Naive thymus-derived CD4-positive, alpha-beta T cell (primary cell): ENCODE measurements around the gene ZNF492. TPM values are rescaled to one million over a fixed set of nuclear protein-coding genes. Genes with fewer than 3 reads are reported as not detected.
"Not testable (repeated sequence)": the region's sequence is repeated elsewhere in the genome, so short reads cannot be mapped to it uniquely, and the experiment has no call there.

Source experiments
- ATAC-seq: fragments of 150-1000 bp; cut with Tn5 transposase; 2 replicates; pipeline ENCODE4 v1.10.0; 2021; ENCODE audit warnings: mild to moderate bottlenecking, moderate library complexity
- CTCF ChIA-PET: fragments of 350-600 bp; sonication (Branson Sonifier 250); formaldehyde crosslinking; loops from one replicate; lab custom pipeline; 2021; ENCODE audit warnings: antibody characterized with exemption; lab: Charles Lee
- POLR2A ChIA-PET: fragments of 350-600 bp; sonication (Branson Sonifier 250); formaldehyde crosslinking; loops from one replicate; lab custom pipeline; 2021; ENCODE audit warnings: antibody characterized with exemption, inconsistent platforms; lab: Charles Lee
- DNase-seq, 9 donors: peaks; one replicate each; pipeline versions ENCODE4 v3.0.0 to v3.0.0-alpha.2; 2020 to 2022; ENCODE audit warnings: mixed read lengths in 1 of 9
- H3K27ac ChIP-seq: one replicate; pipeline ENCODE4 v1.7.0; 2013; ENCODE audit warnings: mild to moderate bottlenecking, low read depth, low read length, moderate library complexity
- H3K27me3 ChIP-seq, 2 donors: one replicate each; pipeline ENCODE4 v1.7.0; 2013; ENCODE audit warnings: low read length in 2 of 2, mild to moderate bottlenecking in 2 of 2, moderate library complexity in 2 of 2; ENCODE audit not compliant: control insufficient read depth in 2 of 2, insufficient read depth in 2 of 2
- H3K36me3 ChIP-seq, 3 experiments: 1 replicate in 2 of 3; 2 replicates in 1 of 3; pipeline ENCODE4 v1.7.0; 2013; ENCODE audit warnings: low read length in 3 of 3, mild to moderate bottlenecking in 3 of 3, moderate library complexity in 1 of 3; ENCODE audit not compliant: insufficient read depth in 3 of 3, control insufficient read depth in 2 of 3
- H3K4me1 ChIP-seq, 2 donors: one replicate each; pipeline ENCODE4 v1.7.0; 2013; ENCODE audit warnings: low read length in 2 of 2, mild to moderate bottlenecking in 2 of 2, moderate library complexity in 1 of 2; ENCODE audit not compliant: control insufficient read depth in 2 of 2, insufficient read depth in 2 of 2
- H3K4me3 ChIP-seq: 2 replicates; pipeline ENCODE4 v1.7.0; 2013; ENCODE audit warnings: mild to moderate bottlenecking, low read length
- H3K9me3 ChIP-seq, 3 experiments: 1 replicate in 2 of 3; 2 replicates in 1 of 3; pipeline ENCODE4 v1.7.0; 2013; ENCODE audit warnings: low read length in 3 of 3; ENCODE audit not compliant: control insufficient read depth in 2 of 3
- H3K27ac Mint-ChIP-seq, 9 donors: one replicate each; pipeline ENCODE4 v1.8.0; 2020 to 2022; ENCODE audit warnings: mixed read lengths in 9 of 9, mild to moderate bottlenecking in 8 of 9, moderate library complexity in 5 of 9, inconsistent platforms in 2 of 9
- H3K27me3 Mint-ChIP-seq, 5 donors: one replicate each; pipeline ENCODE4 v1.8.0; 2021 to 2022; ENCODE audit warnings: mixed read lengths in 5 of 5, mild to moderate bottlenecking in 1 of 5
- H3K36me3 Mint-ChIP-seq, 5 donors: one replicate each; pipeline ENCODE4 v1.8.0; 2020 to 2022; ENCODE audit warnings: mixed read lengths in 5 of 5, mild to moderate bottlenecking in 3 of 5, inconsistent platforms in 1 of 5
- H3K4me1 Mint-ChIP-seq, 7 donors: one replicate each; pipeline ENCODE4 v1.8.0; 2020 to 2022; ENCODE audit warnings: mixed read lengths in 7 of 7, mild to moderate bottlenecking in 3 of 7, inconsistent platforms in 1 of 7
- H3K4me3 Mint-ChIP-seq, 10 donors: one replicate each; pipeline ENCODE4 v1.8.0; 2020 to 2022; ENCODE audit warnings: mild to moderate bottlenecking in 10 of 10, mixed read lengths in 10 of 10, moderate library complexity in 6 of 10, inconsistent platforms in 2 of 10
- H3K9me3 Mint-ChIP-seq, 11 donors: one replicate each; pipeline ENCODE4 v1.8.0; 2020 to 2022; ENCODE audit warnings: mixed read lengths in 11 of 11, mild to moderate bottlenecking in 4 of 11, inconsistent platforms in 1 of 11, moderate library complexity in 1 of 11
- intact Hi-C, 2 donors: fragments of 100-400 bp; cut with micrococcal nuclease; formaldehyde crosslinking; loops; one replicate each; pipeline ENCODE4 v1.15.1; 2023
- polyA plus RNA-seq, 2 donors: library from polyadenylated mRNA; unstranded; fragments of 300-500 nt; fragmentation: Illumina TruSeq; gene quantifications; one replicate each; pipeline ENCODE4 v1.2.3, GENCODE V29; 2021
- total RNA-seq, 6 experiments: library from RNA in 5 of 6; stranded (reverse) in 5 of 6; gene quantifications; 1 replicate in 5 of 6; 2 replicates in 1 of 6; pipeline ENCODE4 v1.2.3 and lab custom pipeline; 2021 to 2026

ZNF492 gene
- total RNA-seq (under 1 TPM; 0.17 to 0.84 (median 0.74) TPM), polyA plus RNA-seq (under 1 TPM; 0.24 to 0.32 TPM), total RNA-seq (lab: John Stamatoyannopoulos, UW) (1.2 reads per million)

GRCh38 chr19:22633706-22634449 lies at the start of gene ZNF492:
TSS of gene ZNF492 (plus strand) at chr19:22634324. CDS start at chr19:22653400, 19,076 bp downstream.
- intact Hi-C loops: loop anchor here in 1 of 2 donors (1.0 to 10.0 kb wide), 6 partner anchors 581 to 1859 kb away; partner anchors contain the start of genes ZNF257, ZNF66, ZNF681 and ZNF726
- not testable (repeated sequence) for H3K27me3 ChIP-seq

GRCh38 chr19:22595422-22595821 lies 38.7 kb upstream of the ZNF492 start:
- H3K4me3 Mint-ChIP-seq: no peak overlapping the region
- no peak overlapping the region for H3K27ac Mint-ChIP-seq
- CTCF ChIA-PET: no interaction called here

More at GRCh38 chr19:22633706-22634449, at the start of gene ZNF492:
- H3K36me3 Mint-ChIP-seq, H3K9me3 ChIP-seq, H3K4me1 ChIP-seq, H3K27me3 Mint-ChIP-seq, H3K36me3 ChIP-seq, CTCF ChIA-PET: not testable (repeated sequence)
- ATAC-seq (peak; percentile 96), DNase-seq (peak in 8 of 9 donors; percentile 34 to 87 (median 80))
- Histone ChIP-seq H3K27ac (peak within 1 kb of the TSS; percentile 55), H3K4me3 (peak within 1 kb of the TSS; percentile 63)
- POLR2A ChIA-PET: interaction anchor here (0.6 to 0.9 kb wide), 3 partner anchors 616 to 1454 kb away, joined by 3 read pairs; partner anchors contain the start of genes ZNF708 and ZNF724
- Mint-ChIP-seq H3K9me3 (peaks cover 0 to 13% (median 4%) of the 10 kb centered on the region in 11 donors), H3K4me1 (peaks cover 0 to 16% (median 5%) of the 10 kb centered on the region in 7 donors), H3K4me3 (peak within 1 kb of the TSS; percentile 70 to 98 (median 93)), H3K27ac (peak within 1 kb of the TSS in 8 of 9 donors; percentile 59 to 95 (median 82))

GRCh38 chr19:22595918-22596341 lies 38.2 kb upstream of the ZNF492 start:
- no peaks in the 10 kb centered on the region for H3K27me3 ChIP-seq
- H3K4me3 Mint-ChIP-seq: peak overlapping the region in 1 of 10 donors; percentile 25
- no peak for ATAC-seq
- CTCF ChIA-PET: no interaction called here
- peaks cover 0 to 24% (median 0%) of the 10 kb centered on the region in 3 experiments for H3K9me3 ChIP-seq
- no peak overlapping the region for H3K27ac ChIP-seq
- H3K4me3 ChIP-seq: no peak overlapping the region
- no peak for DNase-seq
- no peaks in the 10 kb centered on the region for H3K36me3 ChIP-seq
- intact Hi-C loops: no loop called here
- peaks cover 6 to 71% (median 31%) of the 10 kb centered on the region in 11 donors for H3K9me3 Mint-ChIP-seq
- peaks cover 0 to 20% (median 9%) of the 10 kb centered on the region in 5 donors for H3K27me3 Mint-ChIP-seq
- POLR2A ChIA-PET: no interaction called here
- H3K27ac Mint-ChIP-seq: no peak overlapping the region
- H3K4me1 ChIP-seq: no peaks in the 10 kb centered on the region
- H3K36me3 Mint-ChIP-seq: peaks cover 0 to 4% (median 0%) of the 10 kb centered on the region in 5 donors
- peaks cover 0 to 2% (median 0%) of the 10 kb centered on the region in 7 donors for H3K4me1 Mint-ChIP-seq

More at GRCh38 chr19:22595422-22595821, 38.7 kb upstream of the ZNF492 start:
- Mint-ChIP-seq H3K27me3 (peaks cover 0 to 20% (median 9%) of the 10 kb centered on the region in 5 donors), H3K9me3 (peaks cover 8 to 72% (median 33%) of the 10 kb centered on the region in 11 donors), H3K36me3 (peaks cover 0 to 4% (median 0%) of the 10 kb centered on the region in 5 donors), H3K4me1 (peaks cover 0 to 2% (median 0%) of the 10 kb centered on the region in 7 donors)
- intact Hi-C loops: no loop called here
- Histone ChIP-seq H3K27me3 (no peaks in the 10 kb centered on the region), H3K27ac (no peak overlapping the region), H3K9me3 (peaks cover 0 to 20% (median 0%) of the 10 kb centered on the region in 3 experiments), H3K36me3 (no peaks in the 10 kb centered on the region), H3K4me1 (no peaks in the 10 kb centered on the region), H3K4me3 (no peak overlapping the region)
- ATAC-seq (no peak), DNase-seq (no peak)
- POLR2A ChIA-PET: no interaction called here

GRCh38 chr19:22600690-22601648 lies 33.2 kb upstream of the ZNF492 start:
- peaks cover 0 to 31% (median 0%) of the 10 kb centered on the region in 3 experiments for H3K9me3 ChIP-seq
- no peak overlapping the region for H3K4me3 ChIP-seq
- Mint-ChIP-seq H3K4me3 (no peak overlapping the region), H3K9me3 (peaks cover 3 to 43% (median 24%) of the 10 kb centered on the region in 11 donors), H3K27ac (no peak overlapping the region), H3K36me3 (peaks cover 0 to 5% (median 0%) of the 10 kb centered on the region in 5 donors), H3K4me1 (no peaks in the 10 kb centered on the region), H3K27me3 (peaks cover 0 to 17% (median 8%) of the 10 kb centered on the region in 5 donors)
- H3K27me3 ChIP-seq: no peaks in the 10 kb centered on the region
- ChIA-PET POLR2A (no interaction called here), CTCF (no interaction called here)
- no peaks in the 10 kb centered on the region for H3K4me1 ChIP-seq
- ATAC-seq (no peak), DNase-seq (no peak)
- no peak overlapping the region for H3K27ac ChIP-seq
- H3K36me3 ChIP-seq: no peaks in the 10 kb centered on the region
- intact Hi-C loops: no loop called here

- no peak for DNase-seq
- POLR2A ChIA-PET: no interaction called here
- no peak for ATAC-seq
- H3K9me3 ChIP-seq: peaks cover 0 to 22% (median 0%) of the 10 kb centered on the region in 3 experiments
- Mint-ChIP-seq H3K36me3 (peaks cover 0 to 5% (median 0%) of the 10 kb centered on the region in 5 donors), H3K9me3 (peaks cover 3 to 42% (median 22%) of the 10 kb centered on the region in 11 donors), H3K27ac (no peak overlapping the region), H3K4me3 (no peak overlapping the region), H3K4me1 (no peaks in the 10 kb centered on the region), H3K27me3 (peaks cover 0 to 17% (median 6%) of the 10 kb centered on the region in 5 donors)
- no peaks in the 10 kb centered on the region for H3K4me1 ChIP-seq
- intact Hi-C loops: no loop called here
- CTCF ChIA-PET: no interaction called here
- no peaks in the 10 kb centered on the region for H3K27me3 ChIP-seq
- H3K27ac ChIP-seq: no peak overlapping the region
- H3K4me3 ChIP-seq: no peak overlapping the region
- H3K36me3 ChIP-seq: no peaks in the 10 kb centered on the region
Observed at GRCh38 chr19:22601906-22602630, 32.1 kb upstream of the ZNF492 start.
